ENCODE results near the gene TTLL3. TPM values are rescaled to one million over a fixed set of nuclear protein-coding genes. Genes with fewer than 3 reads are reported as not detected.

Gene TTLL3
- polyA plus RNA-seq, 1 of the 3 experiments (the other 2 are of a cell fraction): 41.6 TPM

- H3K27ac ChIP-seq (ENCODE audit: low read depth in 2 of 2, low read length in 1 of 2): no peak overlapping the region
- no peaks in the 10 kb centered on the region for H3K36me3 ChIP-seq (replicated peaks in 1 of 2; ENCODE audit: control insufficient read depth in 1 of 2, insufficient read depth in 2 of 2, low read length in 1 of 2)
- CTCF ChIA-PET: no interaction called here
- TF ChIP-seq PBX3 (IDR thresholded peaks at IDR 0.05) (no peak), RXRA (IDR thresholded peaks at IDR 0.05; ENCODE audit: borderline replicate concordance, low read depth) (no peak), EZH2phosphoT487 (IDR thresholded peaks at IDR 0.05; ENCODE audit: borderline replicate concordance, low read depth) (no peak), FOSL2 (IDR thresholded peaks at IDR 0.05; ENCODE audit: borderline replicate concordance, low read depth) (no peak), TAF1 (IDR thresholded peaks at IDR 0.05; ENCODE audit: borderline replicate concordance, low read depth, low read length) (no peak), RCOR1 (IDR thresholded peaks at IDR 0.05; ENCODE audit: low read length) (no peak), CHD2 (IDR thresholded peaks at IDR 0.05; ENCODE audit: low read length, partially characterized antibody) (no peak), SIN3A (IDR thresholded peaks at IDR 0.05; ENCODE audit: borderline replicate concordance, low read depth, low read length) (no peak), IRF3 (IDR thresholded peaks at IDR 0.05; ENCODE audit: low read depth, low read length) (no peak), MEF2A (IDR thresholded peaks at IDR 0.05; ENCODE audit: borderline replicate concordance, low read depth) (no peak), TCF12 (IDR thresholded peaks at IDR 0.05) (no peak), USF1 (IDR thresholded peaks at IDR 0.05; ENCODE audit: borderline replicate concordance, low read depth) (no peak), ELF1 (IDR thresholded peaks at IDR 0.05) (no peak)
- TF ChIP-seq, protein P1, sequence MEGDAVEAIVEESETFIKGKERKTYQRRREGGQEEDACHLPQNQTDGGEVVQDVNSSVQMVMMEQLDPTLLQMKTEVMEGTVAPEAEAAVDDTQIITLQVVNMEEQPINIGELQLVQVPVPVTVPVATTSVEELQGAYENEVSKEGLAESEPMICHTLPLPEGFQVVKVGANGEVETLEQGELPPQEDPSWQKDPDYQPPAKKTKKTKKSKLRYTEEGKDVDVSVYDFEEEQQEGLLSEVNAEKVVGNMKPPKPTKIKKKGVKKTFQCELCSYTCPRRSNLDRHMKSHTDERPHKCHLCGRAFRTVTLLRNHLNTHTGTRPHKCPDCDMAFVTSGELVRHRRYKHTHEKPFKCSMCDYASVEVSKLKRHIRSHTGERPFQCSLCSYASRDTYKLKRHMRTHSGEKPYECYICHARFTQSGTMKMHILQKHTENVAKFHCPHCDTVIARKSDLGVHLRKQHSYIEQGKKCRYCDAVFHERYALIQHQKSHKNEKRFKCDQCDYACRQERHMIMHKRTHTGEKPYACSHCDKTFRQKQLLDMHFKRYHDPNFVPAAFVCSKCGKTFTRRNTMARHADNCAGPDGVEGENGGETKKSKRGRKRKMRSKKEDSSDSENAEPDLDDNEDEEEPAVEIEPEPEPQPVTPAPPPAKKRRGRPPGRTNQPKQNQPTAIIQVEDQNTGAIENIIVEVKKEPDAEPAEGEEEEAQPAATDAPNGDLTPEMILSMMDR (IDR thresholded peaks at IDR 0.05): no peak
- H3K9me3 ChIP-seq: no peaks in the 10 kb centered on the region
- no peak for DNase-seq
- H3F3A ChIP-seq (replicated peaks; ENCODE audit: insufficient read depth): peaks cover 11% of the 10 kb centered on the region
- POLR2A ChIA-PET: no interaction called here
- no peaks in the 10 kb centered on the region for H3K27me3 ChIP-seq (ENCODE audit: insufficient read depth)
- H3K4me2 ChIP-seq: no peak overlapping the region
- H3K4me1 ChIP-seq (ENCODE audit: control insufficient read depth in 1 of 2, insufficient read depth in 2 of 2, low read depth in 1 of 2, low read length in 1 of 2): peaks cover 7 to 13% of the 10 kb centered on the region in 2 experiments; a peak in 3 of 4 replicates
- no peak overlapping the region for H3K9ac ChIP-seq
- no peak overlapping the region for H2AFZ ChIP-seq (ENCODE audit: low read depth)
- H3K4me3 ChIP-seq (ENCODE audit: low read depth in 2 of 2, low read length in 1 of 2): no peak overlapping the region
- no peaks in the 10 kb centered on the region for H4K20me1 ChIP-seq (ENCODE audit: insufficient read depth)
- WGBS (ENCODE audit: low lambda C conversion rate): 88% methylated on average over 5 of the region's 8 CpGs
- no peaks in the 10 kb centered on the region for H3K79me2 ChIP-seq (ENCODE audit: insufficient read depth)
- H3K9me2 ChIP-seq: no peaks in the 10 kb centered on the region
These were observed 56.6 kb downstream of the TTLL3 start for GRCh38 chr3:9866639-9867038.
